Measurements from ENCODE around the gene ADAMTSL3. TPM values are rescaled to one million over a fixed set of nuclear protein-coding genes. Genes with fewer than 3 reads are reported as not detected.

ADAMTSL3 gene
- total and polyA plus RNA-seq, 2 experiments from 2014 or later = 0.61 to 0.87 TPM

DNA sequence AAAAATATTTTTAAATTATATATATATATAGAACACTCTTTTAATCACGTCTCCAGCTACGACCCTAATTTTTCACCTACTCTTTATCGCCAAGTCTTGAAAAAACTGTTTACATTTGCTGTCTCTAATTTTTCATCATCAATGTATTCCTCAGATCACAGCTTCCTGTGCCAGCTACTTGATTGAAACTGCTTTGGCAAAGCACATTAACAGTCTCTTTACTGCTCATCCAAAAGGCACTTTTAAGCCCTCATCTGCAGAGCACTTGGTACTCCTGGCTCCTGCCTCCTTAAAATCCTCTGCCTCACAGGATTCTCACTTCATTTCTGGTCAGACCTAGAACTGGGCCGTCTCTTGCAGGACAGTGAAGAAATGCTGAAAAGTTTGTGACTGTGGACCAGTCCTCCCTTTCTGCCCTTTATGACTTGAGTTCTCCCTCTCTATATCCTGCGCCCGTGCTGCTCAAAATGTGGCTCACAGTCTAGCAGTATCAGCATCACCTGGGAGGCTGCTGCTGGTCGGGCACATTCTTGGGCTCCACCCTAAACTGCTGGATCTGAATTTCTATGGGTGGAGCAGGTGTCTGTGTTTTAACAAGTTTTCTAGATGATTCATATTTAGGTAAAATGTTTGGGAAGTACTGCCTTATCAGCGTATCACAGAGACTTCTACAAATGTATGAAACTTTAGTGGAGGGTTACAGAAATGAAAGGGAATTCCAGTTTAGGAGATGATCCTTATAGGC, 196.8 kb downstream of the ADAMTSL3 start:
- Histone ChIP-seq H3K27me3 (ENCODE audit: insufficient read depth) (no peaks in the 10 kb centered on the region), H4K20me1 (replicated peaks; ENCODE audit: insufficient read depth) (no peaks in the 10 kb centered on the region), H3K4me1 (ENCODE audit: insufficient read depth) (no peaks in the 10 kb centered on the region), H3K4me2 (no peak overlapping the region), H3K9me2 (ENCODE audit: insufficient read depth) (no peaks in the 10 kb centered on the region), H3F3A (replicated peaks; ENCODE audit: low read depth) (no peaks in the 10 kb centered on the region), H2AFZ (no peak overlapping the region), H3K79me2 (replicated peaks; ENCODE audit: insufficient read depth) (no peaks in the 10 kb centered on the region), H3K4me3 (no peak overlapping the region), H3K36me3 (ENCODE audit: insufficient read depth) (no peaks in the 10 kb centered on the region), H3K27ac (ENCODE audit: low read depth) (no peak overlapping the region)
- peaks cover 2% of the 10 kb centered on the region for H3K27me3 Mint-ChIP-seq (ENCODE audit: insufficient read depth, low read depth, poor library complexity)
- TF ChIP-seq EZH2phosphoT487 (IDR thresholded peaks at IDR 0.05; ENCODE audit: unreplicated experiment) (no peak), ZNF462 (CRISPR knock-in tag; IDR thresholded peaks at IDR 0.05) (no peak), NANOG (IDR thresholded peaks at IDR 0.05; ENCODE audit: borderline replicate concordance) (no peak), JUNB (IDR thresholded peaks at IDR 0.05; ENCODE audit: unreplicated experiment) (no peak), ETS1 (IDR thresholded peaks at IDR 0.05) (no peak), STAT1 (IDR thresholded peaks at IDR 0.05; ENCODE audit: unreplicated experiment) (no peak), POLR2AphosphoS5 (IDR thresholded peaks at IDR 0.05; ENCODE audit: low read depth) (no peak), ZNF331 (CRISPR knock-in tag; IDR thresholded peaks at IDR 0.05; ENCODE audit: low read depth) (no peak), ZNF114 (CRISPR knock-in tag; IDR thresholded peaks at IDR 0.05) (no peak), CTCF (conservative IDR thresholded peaks at IDR 0.05; ENCODE audit: low read depth in 2 of 2) (no peak), EZH2 (IDR thresholded peaks at IDR 0.05; ENCODE audit: low read depth, unreplicated experiment) (no peak), CREB1 (CRISPR knock-in tag; IDR thresholded peaks at IDR 0.05; ENCODE audit: low read depth) (no peak)
- TF ChIP-seq, protein P1, sequence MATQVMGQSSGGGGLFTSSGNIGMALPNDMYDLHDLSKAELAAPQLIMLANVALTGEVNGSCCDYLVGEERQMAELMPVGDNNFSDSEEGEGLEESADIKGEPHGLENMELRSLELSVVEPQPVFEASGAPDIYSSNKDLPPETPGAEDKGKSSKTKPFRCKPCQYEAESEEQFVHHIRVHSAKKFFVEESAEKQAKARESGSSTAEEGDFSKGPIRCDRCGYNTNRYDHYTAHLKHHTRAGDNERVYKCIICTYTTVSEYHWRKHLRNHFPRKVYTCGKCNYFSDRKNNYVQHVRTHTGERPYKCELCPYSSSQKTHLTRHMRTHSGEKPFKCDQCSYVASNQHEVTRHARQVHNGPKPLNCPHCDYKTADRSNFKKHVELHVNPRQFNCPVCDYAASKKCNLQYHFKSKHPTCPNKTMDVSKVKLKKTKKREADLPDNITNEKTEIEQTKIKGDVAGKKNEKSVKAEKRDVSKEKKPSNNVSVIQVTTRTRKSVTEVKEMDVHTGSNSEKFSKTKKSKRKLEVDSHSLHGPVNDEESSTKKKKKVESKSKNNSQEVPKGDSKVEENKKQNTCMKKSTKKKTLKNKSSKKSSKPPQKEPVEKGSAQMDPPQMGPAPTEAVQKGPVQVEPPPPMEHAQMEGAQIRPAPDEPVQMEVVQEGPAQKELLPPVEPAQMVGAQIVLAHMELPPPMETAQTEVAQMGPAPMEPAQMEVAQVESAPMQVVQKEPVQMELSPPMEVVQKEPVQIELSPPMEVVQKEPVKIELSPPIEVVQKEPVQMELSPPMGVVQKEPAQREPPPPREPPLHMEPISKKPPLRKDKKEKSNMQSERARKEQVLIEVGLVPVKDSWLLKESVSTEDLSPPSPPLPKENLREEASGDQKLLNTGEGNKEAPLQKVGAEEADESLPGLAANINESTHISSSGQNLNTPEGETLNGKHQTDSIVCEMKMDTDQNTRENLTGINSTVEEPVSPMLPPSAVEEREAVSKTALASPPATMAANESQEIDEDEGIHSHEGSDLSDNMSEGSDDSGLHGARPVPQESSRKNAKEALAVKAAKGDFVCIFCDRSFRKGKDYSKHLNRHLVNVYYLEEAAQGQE (IDR thresholded peaks at IDR 0.05; ENCODE audit: unreplicated experiment) = no peak
- no peaks in the 10 kb centered on the region for H3K4me1 Mint-ChIP-seq
- H3K9me3 Mint-ChIP-seq = no peaks in the 10 kb centered on the region
- H3K4me3 Mint-ChIP-seq = no peak overlapping the region
- H3K27ac Mint-ChIP-seq = no peak overlapping the region
- no peak; the same call in 2 of the 3 replicates for ATAC-seq
- no peaks in the 10 kb centered on the region for H3K36me3 Mint-ChIP-seq (ENCODE audit: low read depth)
- no peak for DNase-seq (ENCODE audit: low spot score)
